GM13977 (cell line): ENCODE data around the gene ARAP3.

Source experiments
- DNase-seq: peaks from one replicate; pipeline ENCODE4 v3.0.0; 2012; ENCODE audit warnings: low spot score
- in situ Hi-C: fragments of 300-500 bp; cut with MboI; formaldehyde crosslinking; loops from one replicate; pipeline ENCODE4 v1.12.0; 2022; ENCODE audit warnings: low sequenced_read_pairs, low pct_unique_long_range_greater_than_20kb, mixed read lengths, inconsistent platforms; ENCODE audit not compliant: unreplicated experiment
- TF ChIP-seq, protein P1 (sequence below): IDR thresholded peaks from 2 replicates; pipeline ENCODE4 v1.5.1; 2012; ENCODE audit warnings: mild to moderate bottlenecking, control low read depth; ENCODE audit not compliant: insufficient read depth; ENCODE audit errors: extremely low read depth, missing control alignments

Gene ARAP3

DNA sequence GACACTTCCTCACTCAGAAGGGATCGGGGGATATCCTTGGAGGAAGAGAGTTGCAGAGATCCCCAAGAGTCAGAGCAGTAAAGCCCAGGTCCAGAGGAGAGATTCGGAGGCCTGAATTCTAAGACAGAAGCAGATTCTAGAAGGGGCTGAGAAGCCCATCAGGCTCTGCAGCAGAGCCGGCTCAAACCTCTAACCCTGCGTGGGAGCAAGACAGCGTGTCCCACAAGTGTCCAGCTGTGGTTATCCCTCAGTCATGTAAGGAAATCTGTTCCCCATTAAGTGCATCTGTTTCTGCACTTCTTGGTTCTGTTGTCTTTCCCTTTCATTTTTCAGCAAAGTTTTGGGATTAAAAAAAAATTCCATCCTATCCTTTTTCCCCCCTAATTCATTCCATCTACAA, 58.4 kb downstream of the ARAP3 start:
- in situ Hi-C loops = loop anchor here (5.0 kb wide), 1 partner anchor 36 kb away; no protein-coding TSS in a partner anchor
- TF ChIP-seq, protein P1, sequence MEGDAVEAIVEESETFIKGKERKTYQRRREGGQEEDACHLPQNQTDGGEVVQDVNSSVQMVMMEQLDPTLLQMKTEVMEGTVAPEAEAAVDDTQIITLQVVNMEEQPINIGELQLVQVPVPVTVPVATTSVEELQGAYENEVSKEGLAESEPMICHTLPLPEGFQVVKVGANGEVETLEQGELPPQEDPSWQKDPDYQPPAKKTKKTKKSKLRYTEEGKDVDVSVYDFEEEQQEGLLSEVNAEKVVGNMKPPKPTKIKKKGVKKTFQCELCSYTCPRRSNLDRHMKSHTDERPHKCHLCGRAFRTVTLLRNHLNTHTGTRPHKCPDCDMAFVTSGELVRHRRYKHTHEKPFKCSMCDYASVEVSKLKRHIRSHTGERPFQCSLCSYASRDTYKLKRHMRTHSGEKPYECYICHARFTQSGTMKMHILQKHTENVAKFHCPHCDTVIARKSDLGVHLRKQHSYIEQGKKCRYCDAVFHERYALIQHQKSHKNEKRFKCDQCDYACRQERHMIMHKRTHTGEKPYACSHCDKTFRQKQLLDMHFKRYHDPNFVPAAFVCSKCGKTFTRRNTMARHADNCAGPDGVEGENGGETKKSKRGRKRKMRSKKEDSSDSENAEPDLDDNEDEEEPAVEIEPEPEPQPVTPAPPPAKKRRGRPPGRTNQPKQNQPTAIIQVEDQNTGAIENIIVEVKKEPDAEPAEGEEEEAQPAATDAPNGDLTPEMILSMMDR = no peak
- no peak for DNase-seq

DNA sequence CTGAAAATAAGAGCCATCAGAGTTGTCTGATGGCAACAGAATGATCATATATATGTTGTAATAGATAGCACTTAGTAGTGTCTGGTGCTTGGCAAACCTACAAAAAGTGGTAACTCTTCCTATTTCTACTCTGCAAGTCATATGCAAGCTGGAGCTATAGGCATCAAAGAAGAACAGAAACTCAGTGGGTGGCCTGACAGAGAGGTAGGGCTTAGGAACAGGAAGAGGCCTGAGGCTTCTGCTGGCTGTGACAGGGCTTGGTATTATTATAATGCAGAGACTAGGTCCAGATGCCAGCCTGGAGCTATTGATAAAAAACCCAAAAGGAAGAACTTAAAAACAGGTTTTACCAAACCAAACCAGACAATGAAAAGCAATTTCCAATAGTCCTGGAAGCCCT, 58.8 kb downstream of the ARAP3 start:
- DNase-seq = peak; percentile 53
- TF ChIP-seq, protein P1 = no peak
- in situ Hi-C loops = loop anchor here (5.0 kb wide), 1 partner anchor 36 kb away; no protein-coding TSS in a partner anchor

DNA sequence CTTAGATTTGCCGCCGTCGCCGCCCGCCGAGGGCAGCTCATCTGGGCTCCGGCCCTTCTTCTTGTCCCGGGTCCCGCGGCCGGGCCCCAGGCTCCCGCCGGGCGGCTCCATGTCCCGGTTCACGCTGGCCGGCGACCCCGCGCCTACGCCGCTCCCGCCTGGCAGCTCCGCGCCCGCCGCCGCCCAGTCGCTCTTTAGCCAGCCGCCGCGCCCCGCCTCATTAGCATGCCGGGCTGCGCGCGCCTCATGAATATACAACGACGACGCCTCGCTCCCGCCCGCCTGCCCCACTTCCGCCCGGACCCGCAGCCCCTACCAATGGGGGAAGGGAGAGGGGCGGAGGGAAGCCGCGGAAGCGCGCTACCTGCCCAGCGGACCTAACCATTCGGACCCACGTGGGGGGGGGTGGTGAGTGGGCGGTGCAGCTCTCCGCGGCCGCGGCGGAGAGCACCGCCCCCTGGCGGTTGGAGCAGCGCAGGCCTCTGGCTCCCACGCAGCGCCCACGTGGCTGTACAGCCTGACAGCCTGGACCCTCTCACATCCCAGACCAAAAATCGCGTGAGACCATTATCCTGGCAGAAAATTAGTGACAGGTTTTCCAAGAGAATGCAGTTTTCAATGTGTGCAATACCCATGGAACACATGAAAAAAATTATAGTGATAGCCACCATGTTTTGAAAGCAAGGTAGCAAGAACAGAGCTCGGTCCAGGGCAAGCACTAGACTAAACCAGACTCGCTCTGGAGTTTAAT, 63.1 kb downstream of the ARAP3 start, which contains the start of gene DIAPH1:
Gene DIAPH1 (minus strand): TSS at position 197 of the 751 bp plus-strand sequence. CDS start 86 bp downstream, at position 111.
- peak; percentile 96 for DNase-seq
- TF ChIP-seq, protein P1 = peak; percentile 98
- in situ Hi-C loops = no loop called here

DNA sequence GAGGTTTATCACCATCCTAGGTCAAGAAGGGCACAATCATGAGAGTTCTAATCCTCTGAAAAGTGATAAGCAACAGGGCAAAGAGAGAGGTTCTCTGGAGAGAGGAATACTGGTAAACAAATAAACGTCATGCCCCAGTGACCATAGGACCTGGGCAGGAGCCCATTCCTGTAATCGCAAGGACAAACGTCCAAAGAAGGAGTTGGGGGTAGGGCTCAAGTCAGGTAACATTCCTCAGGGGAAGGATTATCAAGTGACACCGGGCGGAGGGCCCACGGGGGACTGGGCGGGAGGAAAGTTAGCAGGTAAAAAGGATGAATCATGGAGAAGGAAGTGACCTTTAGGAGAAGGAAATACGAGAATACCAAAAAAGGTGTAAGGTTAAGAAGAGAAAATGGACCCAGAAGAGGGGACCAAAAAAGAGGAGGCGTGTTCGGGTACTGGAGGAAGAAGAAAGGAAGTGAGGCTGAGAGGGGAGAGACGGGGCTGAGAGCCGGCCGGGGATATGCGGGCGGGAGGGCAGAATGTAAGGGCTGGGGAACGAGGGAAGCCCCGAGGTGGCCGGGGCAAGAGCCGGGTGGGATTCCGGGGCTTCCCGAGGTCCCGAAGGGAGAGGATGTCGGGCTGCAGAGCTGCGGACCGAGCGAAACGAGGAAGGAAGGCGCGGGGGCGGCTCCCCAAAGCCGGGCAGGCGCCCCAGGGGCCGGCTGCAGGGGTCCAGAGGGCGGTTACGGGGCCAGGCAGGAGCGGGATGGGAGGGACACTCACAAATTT, 63.8 kb downstream of the ARAP3 start:
- TF ChIP-seq, protein P1 = no peak
- no peak for DNase-seq
- in situ Hi-C loops = no loop called here

DNA sequence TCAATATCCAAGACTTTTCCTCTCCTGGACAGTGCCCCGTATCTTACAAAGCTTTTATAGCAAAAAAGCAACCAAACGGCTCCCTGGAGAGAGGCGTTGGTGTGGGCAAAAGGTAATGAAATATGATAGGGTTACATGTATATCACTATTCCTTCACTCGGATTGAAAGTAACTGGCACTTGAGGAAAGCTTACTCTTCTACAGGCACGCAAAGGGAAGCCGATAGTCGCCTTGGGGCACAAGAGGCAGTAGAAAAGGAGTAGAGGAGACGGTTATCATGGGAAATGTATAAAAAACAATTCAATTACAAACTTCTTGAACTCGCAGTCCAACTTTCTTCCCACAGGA, 64.4 kb downstream of the ARAP3 start:
- DNase-seq = no peak
- in situ Hi-C loops = no loop called here
- TF ChIP-seq, protein P1 = no peak

DNA sequence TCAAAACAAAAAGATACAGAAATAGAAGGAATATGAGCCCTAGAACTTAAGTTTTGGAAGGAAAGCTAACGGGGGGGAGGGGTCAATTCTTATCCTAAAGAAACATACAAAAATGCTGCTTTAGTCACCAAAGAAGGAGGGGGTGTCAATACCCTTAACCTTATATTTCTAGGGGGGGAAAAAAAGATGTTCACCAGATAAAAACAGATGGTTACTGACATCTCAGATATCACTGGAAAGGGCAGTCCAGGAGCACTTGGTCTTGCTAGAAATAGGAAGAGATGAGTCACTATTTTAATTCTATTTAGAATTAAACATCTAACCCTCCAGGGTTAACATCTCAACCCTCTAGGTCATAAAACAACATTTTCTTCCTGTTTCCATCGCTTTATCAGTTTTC, 64.9 kb downstream of the ARAP3 start:
- TF ChIP-seq, protein P1 = no peak
- no peak for DNase-seq
- in situ Hi-C loops = no loop called here
